ENCODE results near the gene MLST8.
"Not testable (repeated sequence)": the region's sequence is repeated elsewhere in the genome, so short reads cannot be mapped to it uniquely, and the experiment has no call there.

GRCh38 chr16:2240331-2240730 lies 35.1 kb downstream of the MLST8 start:
- TF ChIP-seq CTCF, POLR2A (IDR thresholded peaks at IDR 0.05): not testable (repeated sequence)
